Hematopoietic multipotent progenitor cell treated with erythropoietin and hydrocortisone succinate and interleukin-3 and kit ligand, for 4 days (in vitro differentiated cells): ENCODE results near the gene KPNB1.

Experiments used
- DNase-seq: peaks from one replicate; pipeline ENCODE4 v3.0.0-alpha.2; 2015

The KPNB1 gene

GRCh38 chr17:47714773-47715396 is 65.2 kb downstream of the KPNB1 start:
- DNase-seq: no peak

GRCh38 chr17:47715669-47716325 is 66.1 kb downstream of the KPNB1 start:
- DNase-seq: no peak

- no peak for DNase-seq
These were observed 66.7 kb downstream of the KPNB1 start for GRCh38 chr17:47716375-47716774.

GRCh38 chr17:47717261-47717697 is 67.6 kb downstream of the KPNB1 start:
- DNase-seq: peak; percentile 52

- DNase-seq: no peak
These were observed 68.4 kb downstream of the KPNB1 start for GRCh38 chr17:47717979-47718621.

- DNase-seq: no peak
These were observed 69.1 kb downstream of the KPNB1 start for GRCh38 chr17:47718634-47719405.

- DNase-seq: peak; percentile 82
These were observed 69.9 kb downstream of the KPNB1 start for GRCh38 chr17:47719411-47720152.

- no peak for DNase-seq
These were observed 70.5 kb downstream of the KPNB1 start for GRCh38 chr17:47720196-47720595.

GRCh38 chr17:47720754-47721533 is 71.2 kb downstream of the KPNB1 start:
- peak; percentile 61 for DNase-seq

- no peak for DNase-seq
These were observed 72.0 kb downstream of the KPNB1 start for GRCh38 chr17:47721725-47722124.

GRCh38 chr17:47724705-47725104 is 75.0 kb downstream of the KPNB1 start:
- no peak for DNase-seq

GRCh38 chr17:47725446-47726111 is 75.9 kb downstream of the KPNB1 start:
- no peak for DNase-seq

- DNase-seq: no peak
These were observed 77.3 kb downstream of the KPNB1 start for GRCh38 chr17:47726796-47727703.

- no peak for DNase-seq
These were observed 78.0 kb downstream of the KPNB1 start for GRCh38 chr17:47727704-47728036.

- DNase-seq: no peak
These were observed 78.6 kb downstream of the KPNB1 start for GRCh38 chr17:47728214-47728877.

- DNase-seq: no peak
These were observed 79.8 kb downstream of the KPNB1 start for GRCh38 chr17:47729476-47729875.

- DNase-seq: no peak
These were observed 81.0 kb downstream of the KPNB1 start for GRCh38 chr17:47730681-47731080.

- DNase-seq: no peak
These were observed 81.7 kb downstream of the KPNB1 start for GRCh38 chr17:47731396-47731795.

- DNase-seq: no peak
These were observed 82.8 kb downstream of the KPNB1 start for GRCh38 chr17:47732399-47733046.
